NCI-H748 treated with DMSO at 0.1 percent for 48 hours (cell line): ENCODE measurements around the gene PREX1.
"Not testable (repeated sequence)": the region's sequence is repeated elsewhere in the genome, so short reads cannot be mapped to it uniquely, and the experiment has no call there.

Source experiments
- DNase-seq: peaks from one replicate; lab custom pipeline; 2025; lab: John Stamatoyannopoulos, UW

PREX1 gene

DNA sequence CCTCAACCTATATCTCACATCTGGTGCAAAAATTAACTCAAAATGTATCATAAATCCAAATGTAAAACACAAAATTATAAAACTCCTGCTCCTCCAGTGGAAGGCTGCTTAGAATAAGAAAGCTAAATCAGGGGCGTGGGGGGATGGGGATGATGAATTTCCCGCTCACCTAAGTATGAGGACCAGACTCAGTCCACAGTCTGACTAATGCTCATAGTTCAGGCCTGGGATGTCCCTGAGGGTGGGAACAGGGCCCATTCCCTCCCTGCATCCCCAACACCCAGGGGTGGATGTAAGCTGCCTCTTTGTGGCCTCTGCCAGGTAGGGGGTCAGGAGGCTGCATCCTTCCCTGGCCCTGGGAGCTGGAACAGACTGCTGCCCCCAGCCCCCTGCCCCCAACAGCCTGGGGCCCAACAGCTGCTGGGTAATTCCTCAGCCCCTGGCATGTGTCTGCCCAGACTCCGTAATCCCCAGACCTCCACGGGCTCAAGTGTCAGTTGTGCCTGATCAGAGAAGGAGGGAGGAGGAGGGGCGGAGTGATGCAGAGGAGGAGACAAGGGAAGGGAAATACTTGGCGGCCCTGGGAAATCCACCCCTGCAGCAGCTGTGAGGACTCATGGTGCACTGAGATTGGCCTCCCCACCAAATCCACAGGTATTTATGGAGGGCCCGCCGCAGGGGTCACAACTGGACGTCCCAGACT, 224.5 kb downstream of the PREX1 start:
- DNase-seq = no peak

DNA sequence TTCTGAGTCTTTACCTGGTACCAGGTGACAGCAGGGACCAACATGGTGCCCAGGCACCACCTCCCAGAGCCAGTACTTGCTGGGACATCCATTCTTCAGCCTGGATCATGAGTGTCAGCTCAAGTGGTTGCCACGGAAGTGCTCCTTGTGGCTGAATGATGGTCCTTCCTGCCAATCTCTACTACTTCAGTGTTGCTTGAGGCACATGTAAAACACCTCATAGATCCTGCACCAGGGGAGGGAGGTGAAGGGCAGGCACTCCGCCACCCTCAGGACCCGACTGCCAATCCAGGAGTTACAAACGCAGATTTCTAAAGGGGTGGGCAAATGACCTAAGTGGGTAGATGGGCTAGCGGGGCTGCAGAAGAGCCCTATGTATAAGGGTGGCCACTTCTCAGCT, 226.0 kb downstream of the PREX1 start:
- no peak for DNase-seq

DNA sequence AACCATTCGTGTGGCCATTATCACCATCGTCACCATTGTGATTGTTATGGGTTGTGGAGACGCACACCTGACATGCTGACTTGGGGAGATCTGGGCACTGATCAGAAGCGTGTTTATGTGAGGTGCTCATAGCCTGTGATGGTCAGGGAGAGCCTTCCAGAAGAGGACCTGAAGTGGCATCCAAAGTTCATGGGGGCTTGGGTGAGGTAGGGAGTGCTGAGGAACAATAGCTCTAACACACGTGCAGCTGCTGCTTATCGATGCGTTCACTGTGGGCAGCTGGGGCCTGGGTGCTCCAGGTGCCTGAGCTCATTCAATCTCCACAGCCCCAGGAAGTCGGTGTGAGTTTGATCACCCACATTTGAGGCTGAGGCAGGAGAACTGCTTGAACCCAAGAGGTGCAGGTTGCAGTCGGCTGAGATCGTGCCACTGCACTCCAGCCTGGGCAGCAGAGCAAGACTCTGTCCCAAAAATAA, 227.3 kb downstream of the PREX1 start:
- DNase-seq = no peak

DNA sequence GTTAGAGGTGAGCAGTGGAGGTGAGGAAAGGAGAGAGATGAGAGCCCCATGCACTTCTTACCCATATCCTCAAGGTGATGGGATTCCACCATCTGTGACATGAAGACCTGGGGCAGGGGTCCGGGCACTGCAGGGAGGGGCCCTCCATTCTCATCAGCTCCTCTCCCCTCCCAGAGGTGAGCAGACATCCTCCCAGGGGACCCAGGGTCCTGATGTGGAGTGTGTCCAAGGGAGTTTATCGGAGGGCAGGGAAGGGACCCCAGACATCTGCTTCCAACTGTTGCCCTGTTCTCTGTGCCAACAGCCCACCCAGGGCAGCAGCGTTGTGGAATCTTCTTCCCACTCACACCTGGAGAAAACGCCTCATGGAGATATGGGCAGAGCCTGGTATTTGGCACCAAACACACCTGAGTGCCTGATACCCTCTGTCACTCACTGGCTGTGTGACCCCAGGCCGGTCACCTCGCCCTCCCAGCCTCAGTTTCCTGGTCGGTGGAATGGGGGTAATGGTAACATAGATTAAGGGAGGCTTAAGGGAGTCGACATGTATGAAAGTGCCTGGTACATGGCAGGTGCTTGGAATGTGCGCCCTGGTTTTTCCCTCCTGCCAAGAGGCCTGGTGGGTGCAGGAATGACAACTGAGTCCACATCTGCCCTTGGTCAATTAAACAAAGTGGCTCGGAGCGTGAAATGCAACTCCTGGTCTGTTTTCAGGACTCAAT, 227.9 kb downstream of the PREX1 start:
- no peak for DNase-seq

GRCh38 chr20:48599106-48599747, 228.6 kb downstream of the PREX1 start:
- no peak for DNase-seq

GRCh38 chr20:48598303-48598941, 229.4 kb downstream of the PREX1 start:
- not testable (repeated sequence) for DNase-seq

DNA sequence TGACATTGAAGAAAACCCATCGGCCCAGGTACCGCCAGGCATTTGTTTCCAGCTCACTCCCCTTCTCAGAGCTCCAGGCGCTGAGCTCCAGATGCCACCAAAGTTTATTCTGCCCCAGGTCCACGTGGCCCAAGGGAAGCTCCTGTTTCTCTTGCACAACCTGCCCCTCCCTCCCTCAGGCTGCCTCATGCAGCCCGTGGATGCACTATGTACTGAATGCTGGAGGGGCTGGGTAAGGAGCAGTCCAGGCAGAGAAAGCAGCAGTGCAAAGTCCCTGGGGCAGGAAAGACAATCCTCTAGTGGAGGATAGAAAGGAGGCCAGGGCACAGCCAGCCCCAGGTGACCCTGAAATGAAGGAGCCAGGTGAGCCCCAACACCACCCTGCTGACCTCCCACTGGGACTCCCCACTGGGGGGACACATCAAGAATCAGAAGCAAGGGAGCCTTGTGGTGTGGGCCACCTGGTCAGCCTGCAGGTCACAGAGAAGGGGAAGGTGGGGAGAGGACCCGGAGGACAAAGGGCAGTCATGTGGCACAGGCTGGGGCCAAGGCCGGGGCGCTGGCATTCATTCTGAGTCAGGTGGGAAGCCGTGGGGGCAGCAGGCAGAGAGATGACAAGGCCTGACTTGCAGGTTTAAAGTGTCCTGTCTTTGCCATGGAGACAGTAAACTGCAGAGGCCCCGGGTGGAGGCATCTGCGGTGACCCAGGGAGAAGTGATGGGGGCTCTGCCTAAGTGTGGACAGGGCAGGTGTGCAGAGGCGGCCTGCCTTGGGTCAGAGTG, 230.1 kb downstream of the PREX1 start:
- DNase-seq = no peak

GRCh38 chr20:48596334-48596898, 231.4 kb downstream of the PREX1 start:
- DNase-seq = no peak

GRCh38 chr20:48595495-48596333, 232.1 kb downstream of the PREX1 start:
- no peak for DNase-seq

DNA sequence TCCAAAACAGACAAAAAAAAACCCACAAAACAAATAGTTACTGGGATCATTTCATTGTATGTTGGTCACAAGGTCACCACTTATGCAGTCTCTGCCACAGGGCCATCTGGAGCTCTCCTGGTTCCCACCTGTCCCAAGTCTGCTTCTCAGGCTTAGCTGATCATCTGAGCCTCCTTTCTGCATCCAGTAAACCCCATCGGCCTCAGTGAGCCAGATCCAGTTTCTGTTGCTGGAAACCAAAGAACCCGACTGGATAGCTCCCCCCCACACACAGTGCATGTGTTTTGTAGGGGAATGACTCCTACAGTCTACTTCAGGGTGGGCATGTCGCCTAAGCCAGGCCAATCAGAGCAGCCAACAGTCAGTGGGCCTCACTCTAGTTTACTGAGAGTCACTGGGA, 233.3 kb downstream of the PREX1 start:
- no peak for DNase-seq

GRCh38 chr20:48592107-48592940, 235.5 kb downstream of the PREX1 start:
- DNase-seq = no peak

GRCh38 chr20:48586730-48587129, 241.1 kb downstream of the PREX1 start:
- DNase-seq = no peak

DNA sequence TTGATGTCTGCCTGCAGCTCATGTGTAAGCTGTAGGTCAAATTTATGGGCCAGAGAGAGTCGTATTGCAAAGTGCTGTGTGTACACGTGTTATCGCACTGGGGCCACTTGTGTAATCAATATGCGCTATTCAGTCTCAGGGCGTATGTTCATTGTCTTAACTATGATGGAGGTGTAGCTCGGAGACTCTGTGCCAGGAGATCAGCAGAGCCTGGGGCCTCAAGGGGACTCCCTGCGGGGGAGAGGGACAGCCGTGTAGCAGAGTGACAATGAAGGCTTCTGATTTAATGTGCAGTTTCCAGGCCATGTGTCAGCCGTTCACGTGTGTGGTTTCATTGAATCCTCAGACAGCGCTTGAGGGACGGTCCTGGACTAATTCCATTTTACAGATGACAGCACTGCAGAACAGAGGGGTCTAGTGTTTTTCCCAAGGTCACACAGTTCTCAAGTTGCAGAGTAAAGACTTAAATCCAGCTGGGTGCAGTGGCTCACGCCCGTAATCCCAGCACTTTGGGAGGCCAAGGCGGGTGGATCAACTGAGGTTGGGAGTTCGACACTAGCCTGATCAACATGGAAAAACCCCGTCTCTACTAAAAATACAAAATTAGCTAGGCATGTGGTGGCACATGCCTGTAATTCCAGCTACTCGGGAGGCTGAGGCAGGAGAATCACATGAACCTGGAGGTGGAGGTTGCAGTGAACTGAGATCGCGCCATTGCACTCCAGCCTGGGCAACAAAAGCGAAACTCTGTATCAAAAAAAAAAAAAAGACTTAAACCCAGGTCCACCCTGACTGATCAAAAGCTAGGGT, 242.5 kb downstream of the PREX1 start:
- DNase-seq = peak; percentile 54

DNA sequence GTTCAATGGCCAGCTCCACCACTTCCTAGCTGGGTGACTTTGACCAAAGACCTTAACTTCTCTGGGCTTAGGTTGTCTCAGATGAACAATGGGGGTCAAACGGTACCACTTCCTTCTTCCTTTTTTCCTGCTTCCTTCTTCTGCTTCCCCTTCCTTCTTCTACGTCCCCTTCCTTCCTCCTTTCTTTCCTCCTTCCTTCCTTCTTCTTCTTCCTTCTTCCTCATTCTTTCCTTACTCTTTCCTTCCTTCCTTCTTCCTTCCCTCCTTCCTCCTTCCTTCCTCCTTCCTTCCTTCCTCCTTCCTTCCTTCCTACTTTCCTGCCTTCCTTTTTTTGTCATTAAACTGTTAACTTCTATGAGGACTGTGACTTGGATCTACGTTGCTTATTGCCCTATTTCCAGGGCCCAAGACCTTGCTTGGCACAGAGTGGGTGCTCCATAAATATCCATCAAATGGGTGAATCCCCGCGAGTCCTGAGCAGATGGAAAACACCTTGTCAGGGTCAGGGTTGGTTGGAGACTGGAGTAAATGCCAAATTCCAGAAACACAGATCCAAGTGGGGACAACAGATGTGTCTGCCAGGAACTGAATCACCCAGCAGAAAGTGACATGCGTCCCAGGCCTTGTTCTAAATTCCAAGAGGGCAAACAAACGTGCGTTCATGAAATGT, 243.3 kb downstream of the PREX1 start:
- DNase-seq = no peak

- DNase-seq = no peak
Observed at GRCh38 chr20:48583801-48584200, 244.0 kb downstream of the PREX1 start.

DNA sequence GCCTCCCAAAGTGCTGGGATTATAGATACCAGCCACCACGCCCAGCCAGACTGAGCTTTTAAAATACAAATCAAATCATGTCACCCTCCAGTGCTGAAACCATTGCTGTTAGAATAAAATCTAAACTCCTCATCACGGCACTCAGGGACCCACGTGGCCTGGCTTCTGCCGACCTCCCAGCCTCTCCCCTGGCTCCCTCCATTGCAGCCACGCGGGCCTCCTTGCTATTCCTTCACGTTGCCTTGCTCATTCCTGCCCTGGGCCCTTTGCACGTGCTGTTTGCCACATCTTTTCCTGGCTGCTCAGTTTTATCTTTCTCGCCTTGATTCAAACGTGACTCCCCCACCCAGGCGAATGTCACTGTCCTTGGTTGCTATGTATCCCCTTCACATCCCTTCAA, 244.6 kb downstream of the PREX1 start:
- DNase-seq = no peak

- DNase-seq = no peak
Observed at GRCh38 chr20:48582673-48582985, 245.2 kb downstream of the PREX1 start.

DNA sequence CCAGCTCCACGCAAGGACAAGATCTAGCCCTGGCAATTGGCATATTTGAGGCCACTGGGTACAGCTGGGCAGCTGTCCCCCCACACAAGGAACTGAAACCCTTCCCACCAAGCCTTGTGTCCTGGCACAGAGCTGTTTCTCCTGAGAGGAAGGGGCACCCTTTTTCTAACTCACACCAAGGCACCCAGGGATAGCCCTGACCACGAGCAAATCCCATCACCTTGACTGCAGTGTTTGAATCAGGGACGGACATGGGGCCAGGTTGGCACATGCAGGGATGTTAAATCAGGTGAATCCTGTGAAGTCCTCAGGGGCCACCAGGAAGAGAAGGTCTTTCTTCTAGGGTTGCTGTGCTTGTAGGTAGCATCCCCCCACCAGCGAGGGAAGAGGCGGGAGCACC, 246.6 kb downstream of the PREX1 start:
- DNase-seq = no peak
